GM18517 (cell line): ENCODE measurements around the gene ZNF654.

Experiments
- ATAC-seq: cut with Tn5 transposase; IDR thresholded peaks from one replicate; pipeline ENCODE4 v1.9.1; 2021; ENCODE audit warnings: mild to moderate bottlenecking, moderate library complexity; ENCODE audit not compliant: unreplicated experiment

ZNF654 gene

GRCh38 chr3:88191872-88192409 is 132.9 kb downstream of the ZNF654 start:
- no peak for ATAC-seq

DNA sequence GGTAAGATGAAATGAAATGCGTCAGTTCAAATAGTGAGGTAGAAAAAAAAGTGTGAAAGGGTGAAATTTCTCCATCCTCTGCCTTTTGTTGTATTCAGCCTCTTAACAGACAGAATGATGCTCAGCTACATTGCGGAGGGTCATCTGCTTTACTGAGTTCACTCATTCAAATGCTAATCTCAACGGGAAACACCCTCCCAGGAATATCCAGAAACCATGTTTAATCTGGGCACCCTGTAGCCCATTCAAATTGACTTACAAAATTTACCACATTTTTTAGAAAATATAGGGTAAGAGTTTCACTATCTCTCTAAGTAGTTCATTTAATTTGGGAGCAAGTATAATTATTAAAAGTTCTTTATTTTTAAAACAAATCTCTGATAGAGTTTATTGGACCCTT is 133.6 kb downstream of the ZNF654 start:
- no peak for ATAC-seq
